GM15510 (cell line): ENCODE data around the gene ATP10A.

Experiments
- POLR2A ChIP-seq: IDR thresholded peaks from 3 replicates; pipeline ENCODE4 v1.6.1; 2011; ENCODE audit warnings: borderline replicate concordance; ENCODE audit not compliant: insufficient read length; ENCODE audit errors: extremely low read depth

The ATP10A gene

GRCh38 chr15:25721605-25721955 lies 141.5 kb downstream of the ATP10A start:
- no peak for TF ChIP-seq POLR2A

GRCh38 chr15:25719101-25719985 lies 143.8 kb downstream of the ATP10A start:
- no peak for TF ChIP-seq POLR2A

GRCh38 chr15:25718597-25718996 lies 144.5 kb downstream of the ATP10A start:
- TF ChIP-seq POLR2A, result no peak

GRCh38 chr15:25718169-25718536 lies 145.0 kb downstream of the ATP10A start:
- no peak for TF ChIP-seq POLR2A

GRCh38 chr15:25717457-25718168 lies 145.5 kb downstream of the ATP10A start:
- TF ChIP-seq POLR2A, result no peak

GRCh38 chr15:25717127-25717456 lies 146.0 kb downstream of the ATP10A start:
- TF ChIP-seq POLR2A, result no peak

- no peak for TF ChIP-seq POLR2A
Measured at GRCh38 chr15:25716414-25717126, 146.6 kb downstream of the ATP10A start.

- TF ChIP-seq POLR2A, result no peak
Measured at GRCh38 chr15:25715536-25716413, 147.4 kb downstream of the ATP10A start.

GRCh38 chr15:25714538-25714840 lies 148.6 kb downstream of the ATP10A start:
- TF ChIP-seq POLR2A, result no peak

- no peak for TF ChIP-seq POLR2A
Measured at GRCh38 chr15:25713736-25714537, 149.2 kb downstream of the ATP10A start.

- no peak for TF ChIP-seq POLR2A
Measured at GRCh38 chr15:25712961-25713355, 150.2 kb downstream of the ATP10A start.

- TF ChIP-seq POLR2A, result no peak
Measured at GRCh38 chr15:25712192-25712960, 150.8 kb downstream of the ATP10A start.

- TF ChIP-seq POLR2A, result no peak
Measured at GRCh38 chr15:25711691-25712090, 151.4 kb downstream of the ATP10A start.
